Measurements from ENCODE around the gene UBTD1.

GRCh38 chr10:97514344-97514743, 15.6 kb downstream of the UBTD1 start:
- TF ChIP-seq CTCF (IDR thresholded peaks at IDR 0.05): no peak
- TF ChIP-seq POLR2AphosphoS5 (IDR thresholded peaks at IDR 0.05): no peak
- no peak for TF ChIP-seq EP300 (IDR thresholded peaks at IDR 0.05)
- no peak for TF ChIP-seq POLR2A (IDR thresholded peaks at IDR 0.05)
